Epithelial cell of proximal tubule (primary cell): ENCODE measurements around the gene PDE7B. TPM values are rescaled to one million over a fixed set of nuclear protein-coding genes. Genes with fewer than 3 reads are reported as not detected.
A peak's percentile ranks its signal among the peaks of the same experiment; 100 is the strongest.

Experiments
- DNase-seq: peaks from one replicate; pipeline ENCODE4 v3.0.0-alpha.2; 2011; ENCODE audit warnings: low read depth
- H3K4me3 ChIP-seq: 2 replicates; pipeline ENCODE4 v1.5.1; 2011; ENCODE audit warnings: low read depth, mild to moderate bottlenecking, low read length
- total RNA-seq: library from RNA; depleted of rRNA; stranded (reverse); fragments of >200 nt; gene quantifications from 2 replicates; pipeline ENCODE4 v1.2.3, GENCODE V29; 2015
- TF ChIP-seq, protein P1 (sequence below): conservative IDR thresholded peaks from 2 replicates; pipeline ENCODE4 v1.5.1; 2012; ENCODE audit warnings: low read depth, mild to moderate bottlenecking, low read length

PDE7B gene
- total RNA-seq, 1 donor from 2014 or later, result 2.4 TPM

GRCh38 chr6:135871296-135871695 is 19.8 kb downstream of the PDE7B start:
- no peak for DNase-seq
- TF ChIP-seq, protein P1, sequence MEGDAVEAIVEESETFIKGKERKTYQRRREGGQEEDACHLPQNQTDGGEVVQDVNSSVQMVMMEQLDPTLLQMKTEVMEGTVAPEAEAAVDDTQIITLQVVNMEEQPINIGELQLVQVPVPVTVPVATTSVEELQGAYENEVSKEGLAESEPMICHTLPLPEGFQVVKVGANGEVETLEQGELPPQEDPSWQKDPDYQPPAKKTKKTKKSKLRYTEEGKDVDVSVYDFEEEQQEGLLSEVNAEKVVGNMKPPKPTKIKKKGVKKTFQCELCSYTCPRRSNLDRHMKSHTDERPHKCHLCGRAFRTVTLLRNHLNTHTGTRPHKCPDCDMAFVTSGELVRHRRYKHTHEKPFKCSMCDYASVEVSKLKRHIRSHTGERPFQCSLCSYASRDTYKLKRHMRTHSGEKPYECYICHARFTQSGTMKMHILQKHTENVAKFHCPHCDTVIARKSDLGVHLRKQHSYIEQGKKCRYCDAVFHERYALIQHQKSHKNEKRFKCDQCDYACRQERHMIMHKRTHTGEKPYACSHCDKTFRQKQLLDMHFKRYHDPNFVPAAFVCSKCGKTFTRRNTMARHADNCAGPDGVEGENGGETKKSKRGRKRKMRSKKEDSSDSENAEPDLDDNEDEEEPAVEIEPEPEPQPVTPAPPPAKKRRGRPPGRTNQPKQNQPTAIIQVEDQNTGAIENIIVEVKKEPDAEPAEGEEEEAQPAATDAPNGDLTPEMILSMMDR, result no peak

DNA sequence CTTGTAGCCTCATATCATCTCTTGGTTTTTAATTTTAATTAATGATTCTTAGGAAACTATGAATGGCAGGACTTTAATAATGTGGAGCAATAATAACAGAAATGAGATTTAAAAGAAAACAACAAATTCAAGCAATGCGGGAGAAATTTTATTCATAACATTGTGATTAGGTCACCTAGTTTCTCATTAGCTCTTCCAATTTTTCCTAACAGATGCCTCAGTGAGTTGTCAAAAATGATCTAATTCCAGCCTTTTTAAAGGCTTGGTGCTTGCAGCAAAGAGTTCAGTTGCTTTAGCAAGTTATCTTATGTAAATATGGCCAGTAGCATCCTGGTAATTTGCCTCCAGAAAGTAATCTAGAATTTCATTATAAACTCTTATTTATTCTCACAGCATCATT is 20.4 kb downstream of the PDE7B start:
- no peak overlapping the region for H3K4me3 ChIP-seq
- DNase-seq, result peak; percentile 59
- TF ChIP-seq, protein P1, result no peak

More at GRCh38 chr6:135871296-135871695, 19.8 kb downstream of the PDE7B start:
- no peak overlapping the region for H3K4me3 ChIP-seq

DNA sequence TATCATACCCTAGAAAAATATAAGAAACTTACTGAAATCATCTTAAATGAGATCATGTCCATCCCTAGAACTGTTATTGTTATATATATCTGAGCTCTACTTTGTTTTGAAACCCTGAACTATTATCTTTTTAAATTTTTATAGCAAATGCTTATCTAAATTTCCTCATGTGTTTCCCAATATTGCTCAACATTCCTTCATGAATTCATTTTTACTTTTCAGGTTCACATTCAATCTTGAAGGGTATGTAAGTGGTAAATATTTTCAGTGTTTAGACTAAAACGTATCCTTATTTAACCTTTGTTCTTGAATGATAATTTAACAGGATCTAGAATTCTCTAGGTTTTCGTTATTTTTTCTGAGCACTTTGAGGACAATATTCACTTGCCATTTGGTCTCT is 23.9 kb downstream of the PDE7B start:
- no peak overlapping the region for H3K4me3 ChIP-seq
- DNase-seq, result no peak
- TF ChIP-seq, protein P1, result no peak

DNA sequence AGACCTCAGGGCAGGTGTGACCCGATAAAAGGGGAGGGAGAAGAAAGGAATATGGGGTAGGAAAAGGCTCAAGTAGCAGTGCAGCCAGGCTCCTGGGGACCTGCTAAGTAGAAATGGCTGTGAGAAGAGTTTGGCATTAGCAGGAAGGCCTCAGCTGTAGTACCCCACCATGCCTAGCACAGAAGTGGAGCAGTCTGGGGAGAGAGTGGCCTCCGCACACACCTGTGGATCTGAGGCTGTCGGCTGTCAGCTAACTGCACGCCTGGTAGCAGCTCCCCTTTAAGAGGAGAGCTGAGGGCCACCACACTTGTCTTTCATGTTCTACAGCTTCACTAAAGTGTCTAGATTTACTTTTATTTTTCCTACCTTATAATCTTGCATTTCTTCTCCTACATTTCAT is 24.6 kb downstream of the PDE7B start:
- H3K4me3 ChIP-seq, result no peak overlapping the region
- DNase-seq, result no peak
- TF ChIP-seq, protein P1, result no peak

GRCh38 chr6:135877666-135878065 is 26.2 kb downstream of the PDE7B start:
- H3K4me3 ChIP-seq, result no peak overlapping the region
- TF ChIP-seq, protein P1, result no peak
- DNase-seq, result no peak

DNA sequence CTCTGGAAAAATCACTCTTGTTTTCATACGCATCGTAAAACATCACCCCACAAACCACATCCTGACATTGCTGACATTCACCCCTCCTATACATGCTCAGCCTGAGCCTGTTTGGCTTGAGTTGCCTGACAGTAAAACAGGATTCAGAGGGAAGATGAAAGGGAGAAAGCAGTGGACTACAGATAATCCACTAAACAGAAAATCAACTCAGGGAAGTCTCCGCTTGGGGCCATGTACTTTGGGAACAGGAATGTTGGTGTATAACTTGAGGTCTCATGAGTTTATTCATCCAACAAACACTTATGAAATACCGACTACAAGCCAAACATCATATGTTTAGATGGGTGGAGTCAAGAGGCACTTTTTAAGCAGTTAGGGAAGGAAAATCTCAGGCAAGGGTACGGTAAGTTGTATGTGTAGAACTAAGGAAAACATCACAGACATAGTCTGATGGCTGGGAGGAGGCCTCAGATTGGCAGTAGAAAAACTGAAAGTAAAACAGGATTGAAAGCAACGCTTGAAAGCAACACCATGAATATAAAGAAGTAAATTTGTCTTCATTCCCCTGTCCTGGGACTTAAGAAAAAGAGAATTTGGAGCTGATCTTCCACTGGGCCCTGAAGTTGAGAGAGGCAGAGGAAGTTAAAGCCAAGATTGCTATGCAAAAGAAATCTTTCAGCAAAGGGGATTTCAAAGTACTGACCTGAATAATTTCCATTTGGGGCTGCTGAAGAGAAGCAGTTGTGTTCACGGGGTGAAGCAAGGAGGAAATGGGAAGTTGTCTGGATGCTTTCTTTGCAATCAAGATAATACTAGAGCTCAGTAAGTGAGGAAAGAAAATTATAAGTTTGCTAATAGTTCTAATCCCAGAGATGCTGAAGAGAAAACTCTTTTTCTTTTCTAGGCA is 28.8 kb downstream of the PDE7B start:
- H3K4me3 ChIP-seq, result peak overlapping the region; percentile 10
- TF ChIP-seq, protein P1, result no peak
- DNase-seq, result no peak

DNA sequence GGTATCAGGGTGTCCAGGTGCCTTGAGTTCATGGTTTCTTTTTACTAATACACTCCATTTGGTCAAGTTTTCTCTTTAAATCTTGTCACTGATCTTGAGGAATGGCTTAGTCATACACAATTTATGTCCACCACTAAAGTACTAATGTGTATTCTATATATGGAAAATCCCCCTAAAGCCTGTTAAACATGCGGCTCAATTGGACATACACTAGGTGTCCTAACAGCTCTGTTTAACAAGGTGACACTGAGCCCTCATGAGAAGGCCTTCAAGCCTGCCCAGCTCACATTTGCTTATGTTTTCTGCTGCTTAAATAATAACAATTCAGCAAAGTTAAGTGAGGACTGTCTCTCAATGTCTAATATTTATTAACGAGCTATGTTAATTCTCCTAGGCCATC is 31.5 kb downstream of the PDE7B start:
- TF ChIP-seq, protein P1, result no peak
- H3K4me3 ChIP-seq, result no peak overlapping the region
- DNase-seq, result no peak
